Non-pigmented ciliary epithelial cell (primary cell): ENCODE data around the gene KIF20B.
"Not testable (repeated sequence)": the region's sequence is repeated elsewhere in the genome, so short reads cannot be mapped to it uniquely, and the experiment has no call there.

ENCODE experiments used
- DNase-seq: peaks from one replicate; pipeline ENCODE4 v3.0.0-alpha.2; 2010; ENCODE audit warnings: low read depth

KIF20B gene

GRCh38 chr10:89685936-89686335 lies 15.5 kb upstream of the KIF20B start:
- no peak for DNase-seq

GRCh38 chr10:89690027-89690426 lies 11.4 kb upstream of the KIF20B start:
- DNase-seq, result no peak

DNA sequence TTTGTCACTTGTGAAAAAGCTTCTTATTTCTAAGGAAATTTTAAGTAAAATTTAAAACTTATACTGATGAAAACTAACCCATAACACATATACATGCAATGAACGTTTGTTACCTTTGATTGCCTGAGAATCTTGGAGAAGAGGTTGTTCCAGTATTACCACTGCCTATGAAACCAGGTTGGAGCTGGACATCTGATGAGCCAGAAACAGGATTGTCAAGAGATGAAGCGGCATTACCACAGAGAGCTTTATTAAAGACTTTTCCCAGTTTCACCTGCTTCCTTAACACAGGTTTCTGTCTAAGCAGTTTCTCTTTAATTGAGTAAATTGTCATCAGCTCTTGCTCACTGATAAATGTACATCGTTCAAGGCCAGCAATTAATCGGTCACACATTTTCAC lies 9.0 kb upstream of the KIF20B start:
- DNase-seq, result no peak

DNA sequence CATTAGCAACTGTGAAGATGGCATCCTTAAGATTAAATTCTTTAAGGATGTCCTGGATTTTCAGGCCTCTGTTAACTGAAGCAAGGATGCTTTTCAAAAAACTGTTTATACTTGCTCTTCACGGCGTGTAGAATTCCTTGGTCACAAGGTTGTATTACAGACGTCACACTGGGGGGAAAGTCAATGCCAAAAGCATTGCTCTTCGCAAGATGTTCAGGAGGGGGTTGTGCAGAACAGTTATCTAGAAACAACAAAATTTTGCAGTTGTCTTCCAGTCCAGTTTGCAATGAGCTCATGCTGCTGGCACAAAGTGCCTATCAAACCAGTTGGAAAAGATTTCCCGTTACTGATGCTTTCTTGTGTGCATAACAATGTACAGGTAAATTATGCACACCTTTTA lies 8.2 kb upstream of the KIF20B start:
- no peak for DNase-seq

- DNase-seq, result no peak
Observed at GRCh38 chr10:89695307-89695706, 6.1 kb upstream of the KIF20B start.

DNA sequence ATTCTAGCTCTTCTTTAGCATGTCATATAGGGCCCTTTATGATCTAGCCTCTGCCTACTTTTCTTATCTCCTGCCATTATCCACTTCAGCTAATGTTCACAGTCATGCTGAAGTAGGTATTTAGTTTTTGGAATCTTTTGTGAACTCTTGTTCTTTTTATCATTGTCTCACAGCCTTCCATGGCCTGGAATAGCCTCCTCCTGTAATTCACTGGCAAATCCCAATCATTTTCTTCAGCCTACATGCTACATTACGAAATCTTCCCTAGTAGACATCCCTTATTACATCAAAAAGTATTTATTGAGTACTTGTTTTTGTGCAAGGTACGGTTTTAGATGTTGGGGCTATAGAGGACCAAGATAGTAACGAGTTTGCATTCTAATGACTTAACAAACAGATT lies 3.4 kb upstream of the KIF20B start:
- DNase-seq, result no peak

- no peak for DNase-seq
Observed at GRCh38 chr10:89699581-89700064, 1.8 kb upstream of the KIF20B start.

GRCh38 chr10:89700923-89701241 lies 508 bp upstream of the KIF20B start:
- no peak for DNase-seq

GRCh38 chr10:89702121-89702480 lies 711 bp downstream of the KIF20B start:
- no peak for DNase-seq

DNA sequence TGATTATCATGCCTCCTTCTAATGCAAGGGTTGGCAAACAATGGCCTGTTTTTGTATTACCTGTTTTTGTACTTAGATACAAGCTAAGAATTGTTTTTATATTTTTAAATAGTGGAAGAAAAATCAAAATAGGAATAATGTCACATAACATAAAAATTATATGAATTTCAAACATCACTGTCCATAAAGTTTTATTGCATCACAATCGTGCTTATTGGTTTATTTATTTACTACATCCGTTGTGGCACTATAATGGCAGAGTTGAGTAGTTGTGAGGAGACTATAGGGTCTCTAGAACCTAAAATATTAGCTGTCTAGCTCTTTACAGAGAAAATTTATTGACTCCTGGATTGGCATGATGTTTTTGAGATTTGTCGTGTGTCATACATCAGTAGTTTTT lies 4.1 kb downstream of the KIF20B start:
- DNase-seq, result no peak

- no peak for DNase-seq
Observed at GRCh38 chr10:89706011-89706410, 4.6 kb downstream of the KIF20B start.

DNA sequence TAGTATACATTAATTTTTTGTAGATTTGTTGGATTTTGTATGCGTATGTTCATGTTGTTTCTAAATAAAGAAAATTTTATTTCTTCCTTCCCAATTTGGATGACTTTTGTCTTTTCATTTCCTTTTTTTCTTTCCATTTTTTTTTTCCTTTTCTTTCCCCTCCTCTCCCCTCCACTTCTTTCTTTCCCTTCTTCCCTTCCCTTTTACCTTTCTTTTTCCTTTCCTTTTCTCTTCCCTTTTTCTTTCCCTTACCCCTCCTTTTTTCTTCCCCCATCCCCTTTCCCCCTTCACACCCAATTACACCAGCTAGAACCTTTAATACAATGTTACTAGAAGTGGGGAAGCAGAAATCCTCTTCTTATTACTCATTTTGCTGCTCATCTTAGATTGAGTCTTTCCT lies 6.0 kb downstream of the KIF20B start:
- DNase-seq, result no peak

- no peak for DNase-seq
Observed at GRCh38 chr10:89710753-89711152, 9.4 kb downstream of the KIF20B start.

- no peak for DNase-seq
Observed at GRCh38 chr10:89734616-89735015, 33.2 kb downstream of the KIF20B start.

GRCh38 chr10:89738551-89739209 lies 37.3 kb downstream of the KIF20B start:
- DNase-seq, result no peak

DNA sequence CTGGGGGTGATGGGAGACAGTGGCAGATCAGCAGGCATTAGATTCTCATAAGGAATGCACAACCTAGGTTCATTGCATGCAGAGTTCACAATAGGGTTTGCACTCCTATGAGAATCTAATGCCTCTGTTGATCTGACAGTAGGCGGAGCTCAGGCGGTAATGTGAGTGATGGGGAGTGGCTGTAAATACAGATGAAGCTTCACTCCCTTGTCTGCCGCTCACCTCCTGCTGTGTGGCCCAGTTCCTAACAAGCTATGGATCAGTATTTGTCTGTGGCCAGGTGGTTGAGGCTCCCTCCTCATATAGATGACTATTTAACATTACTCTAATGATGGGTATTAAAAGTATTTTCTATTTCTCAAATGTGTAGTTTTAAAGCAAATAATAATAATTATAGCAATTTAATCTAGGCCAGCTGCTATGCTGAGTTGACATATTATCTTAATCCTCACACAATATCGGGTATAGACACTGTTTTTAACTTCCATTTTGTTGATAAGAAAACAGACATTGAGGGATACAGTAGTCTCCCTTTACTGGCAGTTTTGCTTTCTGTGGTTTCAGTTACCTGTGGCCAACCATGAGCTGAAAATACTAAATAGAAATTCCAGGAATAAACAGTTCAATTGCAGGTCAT lies 39.9 kb downstream of the KIF20B start:
- DNase-seq, result no peak

- DNase-seq, result peak; percentile 22
Observed at GRCh38 chr10:89744026-89744425, 42.6 kb downstream of the KIF20B start.

GRCh38 chr10:89745903-89746302 lies 44.5 kb downstream of the KIF20B start:
- DNase-seq, result no peak

GRCh38 chr10:89750441-89750840 lies 49.1 kb downstream of the KIF20B start:
- no peak for DNase-seq

- no peak for DNase-seq
Observed at GRCh38 chr10:89755374-89755773, 54.0 kb downstream of the KIF20B start.

DNA sequence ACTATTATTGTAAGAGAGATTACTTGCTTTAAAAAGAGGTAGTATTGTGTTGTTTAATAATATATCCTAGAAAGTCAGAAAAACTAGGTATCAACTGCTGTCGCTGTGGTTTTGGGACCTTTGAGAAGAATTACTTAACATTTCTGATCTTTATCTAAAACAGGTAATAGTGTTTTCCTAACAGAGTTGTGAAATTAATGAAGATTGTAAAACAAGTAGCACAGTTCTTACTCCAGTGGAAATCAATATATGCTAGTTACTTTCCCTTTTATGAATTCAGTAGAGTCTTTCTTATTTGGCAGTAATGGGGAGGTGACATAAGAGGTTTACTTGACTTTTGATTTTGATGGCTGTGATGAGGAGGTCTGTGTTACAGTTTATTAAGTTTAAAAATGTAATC lies 58.1 kb downstream of the KIF20B start:
- DNase-seq, result no peak

DNA sequence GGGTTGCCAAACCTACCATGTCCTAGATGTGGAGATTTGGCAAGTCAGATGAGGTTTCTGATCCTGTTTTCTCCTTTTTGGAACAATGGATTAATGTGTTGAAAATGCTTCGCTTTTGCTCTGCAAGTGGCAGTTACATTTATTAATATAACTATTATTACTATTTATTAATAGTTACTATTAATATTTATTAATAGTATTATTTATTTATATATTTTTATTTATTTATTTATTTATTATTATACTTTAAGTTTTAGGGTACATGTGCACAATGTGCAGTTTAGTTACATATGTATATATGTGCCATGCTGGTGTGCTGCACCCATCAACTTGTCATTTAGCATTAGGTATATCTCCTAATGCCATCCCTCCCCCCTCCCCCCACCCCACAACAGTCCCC lies 62.3 kb downstream of the KIF20B start:
- not testable (repeated sequence) for DNase-seq

- DNase-seq, result no peak
Observed at GRCh38 chr10:89771684-89772083, 70.3 kb downstream of the KIF20B start.

DNA sequence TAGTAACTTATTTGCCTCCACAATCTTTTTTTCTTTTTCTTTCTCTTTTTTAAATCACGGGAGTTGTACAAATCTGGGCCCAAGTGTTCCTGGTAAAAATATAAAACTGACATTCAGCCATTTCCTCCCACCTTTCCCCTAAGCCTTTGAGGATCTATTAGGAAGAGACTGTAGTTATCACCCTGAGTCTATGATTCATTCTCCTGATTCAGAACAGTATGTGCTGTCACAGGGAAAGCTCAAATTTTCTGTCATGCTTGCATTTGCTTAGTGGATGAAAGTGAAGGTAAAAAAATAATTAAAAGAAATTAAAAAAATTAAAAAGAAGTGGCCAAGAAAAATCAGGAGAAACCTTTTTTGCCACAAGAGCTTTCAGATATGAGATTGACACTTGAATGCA lies 71.7 kb downstream of the KIF20B start:
- no peak for DNase-seq
